Neural progenitor cell (in vitro differentiated cells): ENCODE data around the gene HOXB9.
A peak's percentile ranks its signal among the peaks of the same experiment; 100 is the strongest.

Experiments used
- EZH2phosphoT487 ChIP-seq: fragments of 200-600 bp; sonication (generic); IDR thresholded peaks from 2 replicates; pipeline ENCODE4 v1.6.1; 2017; ENCODE audit warnings: antibody characterized with exemption
- TF ChIP-seq, protein P1 (sequence below): fragments of 200-600 bp; sonication (generic); IDR thresholded peaks from 2 replicates; pipeline ENCODE4 v1.5.1; 2017; ENCODE audit warnings: antibody characterized with exemption, mild to moderate bottlenecking

GRCh38 chr17:48597778-48598631 lies 28.2 kb downstream of the HOXB9 start:
- TF ChIP-seq, protein P1, sequence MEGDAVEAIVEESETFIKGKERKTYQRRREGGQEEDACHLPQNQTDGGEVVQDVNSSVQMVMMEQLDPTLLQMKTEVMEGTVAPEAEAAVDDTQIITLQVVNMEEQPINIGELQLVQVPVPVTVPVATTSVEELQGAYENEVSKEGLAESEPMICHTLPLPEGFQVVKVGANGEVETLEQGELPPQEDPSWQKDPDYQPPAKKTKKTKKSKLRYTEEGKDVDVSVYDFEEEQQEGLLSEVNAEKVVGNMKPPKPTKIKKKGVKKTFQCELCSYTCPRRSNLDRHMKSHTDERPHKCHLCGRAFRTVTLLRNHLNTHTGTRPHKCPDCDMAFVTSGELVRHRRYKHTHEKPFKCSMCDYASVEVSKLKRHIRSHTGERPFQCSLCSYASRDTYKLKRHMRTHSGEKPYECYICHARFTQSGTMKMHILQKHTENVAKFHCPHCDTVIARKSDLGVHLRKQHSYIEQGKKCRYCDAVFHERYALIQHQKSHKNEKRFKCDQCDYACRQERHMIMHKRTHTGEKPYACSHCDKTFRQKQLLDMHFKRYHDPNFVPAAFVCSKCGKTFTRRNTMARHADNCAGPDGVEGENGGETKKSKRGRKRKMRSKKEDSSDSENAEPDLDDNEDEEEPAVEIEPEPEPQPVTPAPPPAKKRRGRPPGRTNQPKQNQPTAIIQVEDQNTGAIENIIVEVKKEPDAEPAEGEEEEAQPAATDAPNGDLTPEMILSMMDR: no peak
- peak; percentile 99 for TF ChIP-seq EZH2phosphoT487
